ENCODE measurements around the gene GRIK3.

Gene GRIK3

DNA sequence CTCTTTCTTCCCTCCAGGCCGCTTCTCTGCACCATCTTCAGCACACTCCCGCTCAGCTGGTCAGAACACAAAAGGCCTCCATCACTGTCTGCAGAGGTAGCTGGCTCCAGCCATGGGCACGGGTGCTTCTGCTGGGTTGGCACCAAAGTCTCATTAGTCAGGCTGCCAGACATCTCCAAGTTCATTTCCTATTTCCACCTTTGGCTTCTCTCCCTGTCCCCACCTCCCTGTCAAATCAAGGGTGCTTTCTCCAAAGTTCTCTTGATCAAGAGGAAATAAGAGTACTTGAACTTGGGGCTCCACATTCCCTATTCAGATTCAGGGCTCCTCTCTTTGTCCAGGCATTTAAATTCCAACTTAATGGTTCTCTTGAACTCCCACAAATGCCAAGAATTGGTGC is 33.9 kb upstream of the GRIK3 start:
- H3K4ac ChIP-seq (ENCODE audit: low read depth in 1 of 2, low read length in 2 of 2) = no peak overlapping the region

DNA sequence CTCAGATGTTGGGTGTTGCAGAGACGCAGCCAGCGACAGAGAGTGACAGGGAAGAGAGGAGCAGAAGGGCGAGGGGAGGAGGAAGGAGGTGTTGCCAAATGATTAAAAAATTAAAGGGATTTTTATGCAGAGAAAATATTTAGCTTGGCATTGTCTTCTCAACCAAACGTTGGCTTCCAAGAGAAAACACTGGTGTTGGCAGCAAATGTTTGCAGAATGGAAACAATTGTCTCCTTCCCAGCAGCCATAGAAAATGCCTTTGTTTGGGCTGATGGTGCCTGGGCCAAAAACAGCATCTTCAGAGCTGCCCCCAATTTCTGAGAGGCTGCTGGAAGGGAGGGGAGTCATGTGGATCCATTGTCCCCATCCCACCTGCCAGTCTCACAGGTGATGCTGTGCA is 29.7 kb upstream of the GRIK3 start:
- Histone ChIP-seq H3K79me1 (replicated peaks; ENCODE audit: low read length, poor library complexity, severe bottlenecking) (no peaks in the 10 kb centered on the region), H4K91ac (ENCODE audit: low read length) (no peak overlapping the region), H4K8ac (ENCODE audit: low read length) (no peak overlapping the region), H2BK15ac (ENCODE audit: low read depth, poor library complexity, severe bottlenecking) (no peak overlapping the region), H3K9me3 (ENCODE audit: control insufficient read depth, low read length) (no peaks in the 10 kb centered on the region), H3K18ac (ENCODE audit: low read depth in 1 of 2, low read length in 2 of 2) (no peak overlapping the region), H3K4ac (ENCODE audit: low read depth in 1 of 2, low read length in 2 of 2) (no peak overlapping the region), H2BK120ac (ENCODE audit: low read depth, low read length) (no peak overlapping the region), H3K9ac (ENCODE audit: low read length) (no peak overlapping the region), H3K36me3 (ENCODE audit: control insufficient read depth in 1 of 2, insufficient read depth in 2 of 2, low read depth in 1 of 2, low read length in 2 of 2) (no peaks in the 10 kb centered on the region), H2AFZ (ENCODE audit: low read depth, low read length) (no peak overlapping the region), H2AK5ac (ENCODE audit: low read length, severe bottlenecking) (no peak overlapping the region), H3K27me3 (ENCODE audit: control insufficient read depth in 1 of 2, insufficient read depth in 1 of 2, low read length in 2 of 2) (peaks cover 0 to 11% of the 10 kb centered on the region in 2 experiments), H3K4me3 (ENCODE audit: insufficient read depth in 1 of 2, low read depth in 1 of 2, low read length in 2 of 2) (no peak overlapping the region), H2BK5ac (ENCODE audit: low read depth, low read length, poor library complexity, severe bottlenecking) (no peak overlapping the region), H3K27ac (ENCODE audit: low read length, poor library complexity, severe bottlenecking) (no peak overlapping the region), H3K14ac (ENCODE audit: low read length in 2 of 2) (no peak overlapping the region), H3K4me1 (ENCODE audit: control insufficient read depth, insufficient read depth, low read depth, low read length) (no peaks in the 10 kb centered on the region), H3K23ac (ENCODE audit: low read length in 2 of 2) (no peak overlapping the region), H3K4me2 (ENCODE audit: low read length, poor library complexity, severe bottlenecking) (no peak overlapping the region), H2BK12ac (ENCODE audit: low read length in 2 of 2) (no peak overlapping the region)
- 55% methylated on average over 4 of the region's 4 CpGs for WGBS
- DNase-seq = no peak

More for the DNA sequence above, 33.9 kb upstream of the GRIK3 start:
- Histone ChIP-seq H3K4me2 (ENCODE audit: low read length, poor library complexity, severe bottlenecking) (no peak overlapping the region), H4K8ac (ENCODE audit: low read length) (no peak overlapping the region), H2AK5ac (ENCODE audit: low read length, severe bottlenecking) (no peak overlapping the region), H3K27me3 (ENCODE audit: control insufficient read depth in 1 of 2, insufficient read depth in 1 of 2, low read length in 2 of 2) (peaks cover 0 to 23% of the 10 kb centered on the region in 2 experiments), H3K4me3 (ENCODE audit: insufficient read depth in 1 of 2, low read depth in 1 of 2, low read length in 2 of 2) (no peak overlapping the region), H3K79me1 (replicated peaks; ENCODE audit: low read length, poor library complexity, severe bottlenecking) (no peaks in the 10 kb centered on the region), H2BK120ac (ENCODE audit: low read depth, low read length) (no peak overlapping the region), H2BK12ac (ENCODE audit: low read length in 2 of 2) (no peak overlapping the region), H4K91ac (ENCODE audit: low read length) (no peak overlapping the region), H2AFZ (ENCODE audit: low read depth, low read length) (no peak overlapping the region), H3K18ac (ENCODE audit: low read depth in 1 of 2, low read length in 2 of 2) (no peak overlapping the region), H3K9me3 (ENCODE audit: control insufficient read depth, low read length) (no peaks in the 10 kb centered on the region), H3K14ac (ENCODE audit: low read length in 2 of 2) (no peak overlapping the region), H3K23ac (ENCODE audit: low read length in 2 of 2) (no peak overlapping the region), H2BK5ac (ENCODE audit: low read depth, low read length, poor library complexity, severe bottlenecking) (no peak overlapping the region), H2BK15ac (ENCODE audit: low read depth, poor library complexity, severe bottlenecking) (no peak overlapping the region), H3K36me3 (ENCODE audit: control insufficient read depth in 1 of 2, insufficient read depth in 2 of 2, low read depth in 1 of 2, low read length in 2 of 2) (no peaks in the 10 kb centered on the region), H3K4me1 (ENCODE audit: control insufficient read depth, insufficient read depth, low read depth, low read length) (no peaks in the 10 kb centered on the region), H3K9ac (ENCODE audit: low read length) (no peak overlapping the region), H3K27ac (ENCODE audit: low read length, poor library complexity, severe bottlenecking) (no peak overlapping the region)
- WGBS = 61% methylated on average over 3 of the region's 3 CpGs
- no peak for DNase-seq

DNA sequence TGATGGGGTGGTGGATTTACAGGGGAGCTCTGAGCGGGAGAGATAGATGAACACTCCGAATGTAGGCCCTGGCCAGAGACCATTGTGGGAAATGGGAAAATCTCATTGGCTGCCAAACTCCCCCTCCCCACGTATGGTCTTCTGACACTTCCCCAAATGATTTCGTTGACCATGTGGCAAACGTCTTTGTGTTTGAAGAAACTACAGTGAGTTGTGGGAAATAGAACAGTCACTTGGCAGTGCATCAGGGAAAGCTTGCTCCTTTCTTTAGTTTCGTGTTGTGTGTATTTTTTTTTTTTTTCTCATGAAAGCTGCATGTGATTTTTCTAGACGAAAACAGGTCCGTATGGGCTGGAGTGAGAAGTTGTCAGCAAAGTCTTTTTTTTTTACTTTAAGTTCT is 25.0 kb upstream of the GRIK3 start:
- WGBS = 70% methylated on average over 8 of the region's 8 CpGs
- no peak overlapping the region for H3K18ac ChIP-seq (ENCODE audit: low read depth in 1 of 2, low read length in 2 of 2)
- no peak overlapping the region for H3K4me3 ChIP-seq (ENCODE audit: insufficient read depth in 1 of 2, low read depth in 1 of 2, low read length in 2 of 2)
- no peak overlapping the region for H4K91ac ChIP-seq (ENCODE audit: low read length)
- no peak for DNase-seq
- no peaks in the 10 kb centered on the region for H3K4me1 ChIP-seq (ENCODE audit: control insufficient read depth, insufficient read depth, low read depth, low read length)
- no peak overlapping the region for H3K23ac ChIP-seq (ENCODE audit: low read length in 2 of 2)
- H3K79me1 ChIP-seq (replicated peaks; ENCODE audit: low read length, poor library complexity, severe bottlenecking) = no peaks in the 10 kb centered on the region
- no peaks in the 10 kb centered on the region for H3K36me3 ChIP-seq (ENCODE audit: control insufficient read depth in 1 of 2, insufficient read depth in 2 of 2, low read depth in 1 of 2, low read length in 2 of 2)
- H3K27ac ChIP-seq (ENCODE audit: low read length, poor library complexity, severe bottlenecking) = no peak overlapping the region
- no peak overlapping the region for H2AFZ ChIP-seq (ENCODE audit: low read depth, low read length)
- no peak overlapping the region for H3K14ac ChIP-seq (ENCODE audit: low read length in 2 of 2)
- H3K4me2 ChIP-seq (ENCODE audit: low read length, poor library complexity, severe bottlenecking) = no peak overlapping the region
- no peaks in the 10 kb centered on the region for H3K9me3 ChIP-seq (ENCODE audit: control insufficient read depth, low read length)
- no peak overlapping the region for H2BK15ac ChIP-seq (ENCODE audit: low read depth, poor library complexity, severe bottlenecking)
- no peak overlapping the region for H4K8ac ChIP-seq (ENCODE audit: low read length)
- H2BK5ac ChIP-seq (ENCODE audit: low read depth, low read length, poor library complexity, severe bottlenecking) = no peak overlapping the region
- H3K27me3 ChIP-seq (ENCODE audit: control insufficient read depth in 1 of 2, insufficient read depth in 1 of 2, low read length in 2 of 2) = peaks cover 0 to 15% of the 10 kb centered on the region in 2 experiments
- no peak overlapping the region for H3K9ac ChIP-seq (ENCODE audit: low read length)
- no peak overlapping the region for H2BK120ac ChIP-seq (ENCODE audit: low read depth, low read length)
- no peak overlapping the region for H2AK5ac ChIP-seq (ENCODE audit: low read length, severe bottlenecking)
- no peak overlapping the region for H2BK12ac ChIP-seq (ENCODE audit: low read length in 2 of 2)
- no peak overlapping the region for H3K4ac ChIP-seq (ENCODE audit: low read depth in 1 of 2, low read length in 2 of 2)

DNA sequence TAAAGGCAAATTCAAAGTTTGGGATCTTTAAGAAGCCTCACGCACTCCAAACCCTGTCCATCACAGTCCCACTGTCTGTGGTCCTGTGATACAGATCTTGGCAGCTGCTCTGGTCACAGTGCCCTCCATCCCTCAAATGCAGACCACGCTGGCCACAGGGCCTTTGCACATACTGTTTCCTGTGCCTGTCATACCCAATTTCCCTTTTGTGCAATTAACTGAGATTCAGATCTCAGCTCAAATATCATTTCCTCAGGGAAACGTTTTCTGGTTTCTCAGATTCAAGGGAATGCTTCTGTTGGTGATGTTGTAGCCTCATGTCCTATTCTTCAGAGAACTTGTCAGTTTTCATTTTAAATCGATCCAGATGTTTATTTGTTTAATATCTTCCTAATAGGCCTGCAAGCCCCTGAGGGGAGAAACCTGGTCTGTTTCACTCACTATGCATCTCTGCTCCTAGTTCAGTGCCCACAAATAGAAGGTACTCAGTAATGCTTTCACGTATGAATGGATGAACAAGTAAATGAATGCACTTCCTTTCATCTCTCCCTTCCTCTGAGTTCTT is 24.2 kb upstream of the GRIK3 start:
- Histone ChIP-seq H2BK120ac (ENCODE audit: low read depth, low read length) (no peak overlapping the region), H3K14ac (ENCODE audit: low read length in 2 of 2) (no peak overlapping the region), H3K18ac (ENCODE audit: low read depth in 1 of 2, low read length in 2 of 2) (no peak overlapping the region), H3K9me3 (ENCODE audit: control insufficient read depth, low read length) (no peaks in the 10 kb centered on the region), H2BK15ac (ENCODE audit: low read depth, poor library complexity, severe bottlenecking) (no peak overlapping the region), H3K9ac (ENCODE audit: low read length) (no peak overlapping the region), H2BK12ac (ENCODE audit: low read length in 2 of 2) (no peak overlapping the region), H3K4me2 (ENCODE audit: low read length, poor library complexity, severe bottlenecking) (no peak overlapping the region), H2AK5ac (ENCODE audit: low read length, severe bottlenecking) (no peak overlapping the region), H3K27ac (ENCODE audit: low read length, poor library complexity, severe bottlenecking) (no peak overlapping the region), H2AFZ (ENCODE audit: low read depth, low read length) (no peak overlapping the region), H3K4me3 (ENCODE audit: insufficient read depth in 1 of 2, low read depth in 1 of 2, low read length in 2 of 2) (no peak overlapping the region), H2BK5ac (ENCODE audit: low read depth, low read length, poor library complexity, severe bottlenecking) (no peak overlapping the region), H3K4ac (ENCODE audit: low read depth in 1 of 2, low read length in 2 of 2) (no peak overlapping the region), H3K27me3 (ENCODE audit: control insufficient read depth in 1 of 2, insufficient read depth in 1 of 2, low read length in 2 of 2) (peaks cover 0 to 15% of the 10 kb centered on the region in 2 experiments), H3K79me1 (replicated peaks; ENCODE audit: low read length, poor library complexity, severe bottlenecking) (no peaks in the 10 kb centered on the region), H3K23ac (ENCODE audit: low read length in 2 of 2) (no peak overlapping the region), H4K8ac (ENCODE audit: low read length) (no peak overlapping the region), H3K36me3 (ENCODE audit: control insufficient read depth in 1 of 2, insufficient read depth in 2 of 2, low read depth in 1 of 2, low read length in 2 of 2) (no peaks in the 10 kb centered on the region), H4K91ac (ENCODE audit: low read length) (no peak overlapping the region), H3K4me1 (ENCODE audit: control insufficient read depth, insufficient read depth, low read depth, low read length) (no peaks in the 10 kb centered on the region)
- DNase-seq = no peak
- WGBS = 75% methylated on average over 5 of the region's 5 CpGs

Data from mesenchymal stem cell (in vitro differentiated cells and primary cell).